Measurements from ENCODE around the gene STK38.

Gene STK38

DNA sequence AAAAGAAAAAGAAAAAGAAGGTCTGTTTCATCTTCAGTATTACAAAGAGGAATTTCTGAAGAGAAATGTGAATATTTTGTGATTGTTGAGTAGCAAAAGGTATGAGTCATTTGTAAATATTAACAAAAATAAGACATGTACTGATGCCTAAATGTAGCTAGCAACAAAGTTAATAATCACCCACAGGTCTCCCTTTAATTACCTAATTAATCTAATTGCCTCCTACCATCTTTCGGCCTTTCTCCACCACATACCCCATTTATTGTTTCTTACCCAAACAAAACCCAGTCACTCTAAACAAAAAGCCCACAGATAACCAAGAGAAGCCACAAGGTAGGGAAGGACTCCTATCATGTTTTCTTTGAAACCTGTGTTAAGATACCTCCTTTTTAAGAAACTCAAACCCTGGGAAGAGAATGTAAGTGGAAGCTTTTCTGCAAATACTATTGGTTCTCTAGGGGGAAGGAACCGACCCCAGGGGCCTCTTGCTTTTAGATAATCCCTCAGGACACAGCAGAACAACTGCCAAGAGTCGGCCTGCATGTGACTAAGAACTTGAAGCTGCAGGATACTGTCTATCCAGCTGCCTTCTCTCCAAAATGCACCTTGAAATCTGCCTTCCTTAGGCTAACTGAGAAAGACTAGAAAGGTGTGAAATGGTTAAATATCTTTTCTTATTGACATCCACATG, 16.1 kb upstream of the STK38 start (continued):
- TF ChIP-seq, protein P1, sequence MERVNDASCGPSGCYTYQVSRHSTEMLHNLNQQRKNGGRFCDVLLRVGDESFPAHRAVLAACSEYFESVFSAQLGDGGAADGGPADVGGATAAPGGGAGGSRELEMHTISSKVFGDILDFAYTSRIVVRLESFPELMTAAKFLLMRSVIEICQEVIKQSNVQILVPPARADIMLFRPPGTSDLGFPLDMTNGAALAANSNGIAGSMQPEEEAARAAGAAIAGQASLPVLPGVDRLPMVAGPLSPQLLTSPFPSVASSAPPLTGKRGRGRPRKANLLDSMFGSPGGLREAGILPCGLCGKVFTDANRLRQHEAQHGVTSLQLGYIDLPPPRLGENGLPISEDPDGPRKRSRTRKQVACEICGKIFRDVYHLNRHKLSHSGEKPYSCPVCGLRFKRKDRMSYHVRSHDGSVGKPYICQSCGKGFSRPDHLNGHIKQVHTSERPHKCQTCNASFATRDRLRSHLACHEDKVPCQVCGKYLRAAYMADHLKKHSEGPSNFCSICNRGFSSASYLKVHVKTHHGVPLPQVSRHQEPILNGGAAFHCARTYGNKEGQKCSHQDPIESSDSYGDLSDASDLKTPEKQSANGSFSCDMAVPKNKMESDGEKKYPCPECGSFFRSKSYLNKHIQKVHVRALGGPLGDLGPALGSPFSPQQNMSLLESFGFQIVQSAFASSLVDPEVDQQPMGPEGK (CRISPR knock-in tag; IDR thresholded peaks at IDR 0.05; ENCODE audit: borderline replicate concordance), result no peak
- TF ChIP-seq ZNF70 (CRISPR knock-in tag; IDR thresholded peaks at IDR 0.05) (no peak), ISL1 (CRISPR knock-in tag; IDR thresholded peaks at IDR 0.05) (no peak), OSR1 (CRISPR knock-in tag; IDR thresholded peaks at IDR 0.05) (no peak)
- TF ChIP-seq, protein P2, sequence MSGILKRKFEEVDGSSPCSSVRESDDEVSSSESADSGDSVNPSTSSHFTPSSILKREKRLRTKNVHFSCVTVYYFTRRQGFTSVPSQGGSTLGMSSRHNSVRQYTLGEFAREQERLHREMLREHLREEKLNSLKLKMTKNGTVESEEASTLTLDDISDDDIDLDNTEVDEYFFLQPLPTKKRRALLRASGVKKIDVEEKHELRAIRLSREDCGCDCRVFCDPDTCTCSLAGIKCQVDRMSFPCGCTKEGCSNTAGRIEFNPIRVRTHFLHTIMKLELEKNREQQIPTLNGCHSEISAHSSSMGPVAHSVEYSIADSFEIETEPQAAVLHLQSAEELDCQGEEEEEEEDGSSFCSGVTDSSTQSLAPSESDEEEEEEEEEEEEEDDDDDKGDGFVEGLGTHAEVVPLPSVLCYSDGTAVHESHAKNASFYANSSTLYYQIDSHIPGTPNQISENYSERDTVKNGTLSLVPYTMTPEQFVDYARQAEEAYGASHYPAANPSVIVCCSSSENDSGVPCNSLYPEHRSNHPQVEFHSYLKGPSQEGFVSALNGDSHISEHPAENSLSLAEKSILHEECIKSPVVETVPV (CRISPR knock-in tag; IDR thresholded peaks at IDR 0.05), result no peak

DNA sequence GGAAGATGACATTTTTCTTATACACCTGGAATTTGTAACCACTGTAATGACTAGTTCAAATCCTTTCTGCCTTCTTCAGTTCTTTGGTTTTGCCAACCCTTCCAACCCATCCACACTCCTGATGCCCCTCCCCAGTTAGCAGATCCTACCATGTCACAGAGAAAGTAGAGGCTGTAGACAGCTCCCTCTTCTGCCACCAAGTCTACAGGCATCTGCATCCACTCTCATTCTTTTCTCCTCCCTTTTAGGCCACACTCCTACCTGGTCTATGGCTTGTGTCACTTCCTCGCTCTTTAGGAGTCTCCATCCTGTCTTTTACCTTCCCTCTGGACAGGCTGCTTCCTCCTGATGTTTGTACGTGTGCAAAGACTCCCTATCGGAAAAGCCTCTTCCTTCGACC, 13.5 kb upstream of the STK38 start:
- no peak for ATAC-seq
- TF ChIP-seq GLIS3 (CRISPR knock-in tag; IDR thresholded peaks at IDR 0.05) (no peak), ISL1 (CRISPR knock-in tag; IDR thresholded peaks at IDR 0.05) (no peak), TCF4 (CRISPR knock-in tag; IDR thresholded peaks at IDR 0.05; ENCODE audit: borderline replicate concordance) (no peak), RARB (CRISPR knock-in tag; IDR thresholded peaks at IDR 0.05) (no peak), SNAI2 (CRISPR knock-in tag; IDR thresholded peaks at IDR 0.05) (no peak), ZNF70 (CRISPR knock-in tag; IDR thresholded peaks at IDR 0.05) (no peak), ZNF565 (CRISPR knock-in tag; conservative IDR thresholded peaks at IDR 0.05; ENCODE audit: low read depth) (no peak), ZNF8 (CRISPR knock-in tag; IDR thresholded peaks at IDR 0.05) (no peak), ZC3H10 (CRISPR knock-in tag; IDR thresholded peaks at IDR 0.05) (no peak), ARNTL (CRISPR knock-in tag; IDR thresholded peaks at IDR 0.05; ENCODE audit: borderline replicate concordance, low read depth) (no peak), ZFP3 (CRISPR knock-in tag; IDR thresholded peaks at IDR 0.05) (no peak), TOX (CRISPR knock-in tag; IDR thresholded peaks at IDR 0.05; ENCODE audit: borderline replicate concordance) (no peak), CSDC2 (CRISPR knock-in tag; IDR thresholded peaks at IDR 0.05) (no peak), BACH2 (CRISPR knock-in tag; IDR thresholded peaks at IDR 0.05; ENCODE audit: borderline replicate concordance) (no peak), OSR1 (CRISPR knock-in tag; IDR thresholded peaks at IDR 0.05) (no peak)
- TF ChIP-seq, protein P2 (CRISPR knock-in tag; IDR thresholded peaks at IDR 0.05), result no peak
- TF ChIP-seq, protein P3, sequence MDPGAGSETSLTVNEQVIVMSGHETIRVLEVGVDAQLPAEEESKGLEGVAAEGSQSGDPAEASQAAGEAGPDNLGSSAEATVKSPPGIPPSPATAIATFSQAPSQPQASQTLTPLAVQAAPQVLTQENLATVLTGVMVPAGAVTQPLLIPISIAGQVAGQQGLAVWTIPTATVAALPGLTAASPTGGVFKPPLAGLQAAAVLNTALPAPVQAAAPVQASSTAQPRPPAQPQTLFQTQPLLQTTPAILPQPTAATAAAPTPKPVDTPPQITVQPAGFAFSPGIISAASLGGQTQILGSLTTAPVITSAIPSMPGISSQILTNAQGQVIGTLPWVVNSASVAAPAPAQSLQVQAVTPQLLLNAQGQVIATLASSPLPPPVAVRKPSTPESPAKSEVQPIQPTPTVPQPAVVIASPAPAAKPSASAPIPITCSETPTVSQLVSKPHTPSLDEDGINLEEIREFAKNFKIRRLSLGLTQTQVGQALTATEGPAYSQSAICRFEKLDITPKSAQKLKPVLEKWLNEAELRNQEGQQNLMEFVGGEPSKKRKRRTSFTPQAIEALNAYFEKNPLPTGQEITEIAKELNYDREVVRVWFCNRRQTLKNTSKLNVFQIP (CRISPR knock-in tag; IDR thresholded peaks at IDR 0.05; ENCODE audit: borderline replicate concordance, low read depth), result no peak
- TF ChIP-seq, protein P1 (CRISPR knock-in tag; IDR thresholded peaks at IDR 0.05; ENCODE audit: borderline replicate concordance), result no peak
- TF ChIP-seq, protein P4, sequence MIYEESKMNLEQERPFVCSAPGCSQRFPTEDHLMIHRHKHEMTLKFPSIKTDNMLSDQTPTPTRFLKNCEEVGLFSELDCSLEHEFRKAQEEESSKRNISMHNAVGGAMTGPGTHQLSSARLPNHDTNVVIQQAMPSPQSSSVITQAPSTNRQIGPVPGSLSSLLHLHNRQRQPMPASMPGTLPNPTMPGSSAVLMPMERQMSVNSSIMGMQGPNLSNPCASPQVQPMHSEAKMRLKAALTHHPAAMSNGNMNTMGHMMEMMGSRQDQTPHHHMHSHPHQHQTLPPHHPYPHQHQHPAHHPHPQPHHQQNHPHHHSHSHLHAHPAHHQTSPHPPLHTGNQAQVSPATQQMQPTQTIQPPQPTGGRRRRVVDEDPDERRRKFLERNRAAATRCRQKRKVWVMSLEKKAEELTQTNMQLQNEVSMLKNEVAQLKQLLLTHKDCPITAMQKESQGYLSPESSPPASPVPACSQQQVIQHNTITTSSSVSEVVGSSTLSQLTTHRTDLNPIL (CRISPR knock-in tag; IDR thresholded peaks at IDR 0.05; ENCODE audit: low read depth), result no peak
